HepG2 (cell line): ENCODE results near the gene DDAH2. TPM values are rescaled to one million over a fixed set of nuclear protein-coding genes. Genes with fewer than 3 reads are reported as not detected.

ENCODE experiments used
- ATAD3A ChIP-seq: sonication (generic); formaldehyde crosslinking; IDR thresholded peaks from 2 replicates; pipeline ENCODE4 v1.4.0; 2020; ENCODE audit warnings: missing genetic modification reagents
- HOXA5 ChIP-seq: sonication (generic); formaldehyde crosslinking; IDR thresholded peaks from 2 replicates; pipeline ENCODE4 v1.4.0; 2020; ENCODE audit warnings: missing genetic modification reagents
- MED13 ChIP-seq: sonication (generic); formaldehyde crosslinking; IDR thresholded peaks from 2 replicates; pipeline ENCODE4 v1.5.0; 2020; ENCODE audit warnings: missing genetic modification reagents
- MLLT10 ChIP-seq: sonication (generic); formaldehyde crosslinking; IDR thresholded peaks from 2 replicates; pipeline ENCODE4 v1.4.0; 2020; ENCODE audit warnings: missing genetic modification reagents
- NFATC3 ChIP-seq: sonication (generic); formaldehyde crosslinking; IDR thresholded peaks from 2 replicates; pipeline ENCODE4 v1.5.1; 2020; ENCODE audit warnings: mild to moderate bottlenecking, missing genetic modification reagents
- NFYC ChIP-seq: IDR thresholded peaks from 2 replicates; pipeline ENCODE4 v1.6.1; 2016; ENCODE audit warnings: missing genetic modification reagents, missing compliant biosample characterization
- PHF8 ChIP-seq: sonication (generic); formaldehyde crosslinking; IDR thresholded peaks from 2 replicates; pipeline ENCODE4 v1.5.0; 2020; ENCODE audit warnings: missing genetic modification reagents
- PRPF4 ChIP-seq: fragments of 200-400 bp; formaldehyde crosslinking; IDR thresholded peaks from 2 replicates; pipeline ENCODE4 v1.6.1; 2016; ENCODE audit warnings: low read length, low read depth; ENCODE audit not compliant: poor library complexity, severe bottlenecking
- TEAD2 ChIP-seq: sonication (generic); formaldehyde crosslinking; IDR thresholded peaks from 2 replicates; pipeline ENCODE4 v1.9.0; 2021; ENCODE audit warnings: missing genetic modification reagents
- XRCC5 ChIP-seq: fragments of 200-400 bp; formaldehyde crosslinking; optimal IDR thresholded peaks from 2 replicates; pipeline ENCODE3; 2017; ENCODE audit warnings: mild to moderate bottlenecking, low read length
- ZNF292 ChIP-seq: sonication (generic); formaldehyde crosslinking; IDR thresholded peaks from 2 replicates; pipeline ENCODE4 v1.8.1; 2022; ENCODE audit warnings: mild to moderate bottlenecking, low read depth, missing genetic modification reagents, borderline replicate concordance
- ZNF382 ChIP-seq: sonication (generic); formaldehyde crosslinking; IDR thresholded peaks from 2 replicates; pipeline ENCODE4 v1.5.0; 2020; ENCODE audit warnings: missing genetic modification reagents, mild to moderate bottlenecking, borderline replicate concordance
- ZNF484 ChIP-seq: sonication (generic); formaldehyde crosslinking; IDR thresholded peaks from 2 replicates; pipeline ENCODE4 v1.5.1; 2020; ENCODE audit warnings: mild to moderate bottlenecking, low read depth, missing genetic modification reagents, borderline replicate concordance
- ZNF549 ChIP-seq: sonication (generic); formaldehyde crosslinking; IDR thresholded peaks from 2 replicates; pipeline ENCODE4 v1.5.0; 2020; ENCODE audit warnings: missing genetic modification reagents
- ZNF746 ChIP-seq: sonication (generic); formaldehyde crosslinking; IDR thresholded peaks from 2 replicates; pipeline ENCODE4 v1.8.0; 2022; ENCODE audit warnings: mild to moderate bottlenecking, missing genetic modification reagents
- ZNF850 ChIP-seq: sonication (generic); formaldehyde crosslinking; conservative IDR thresholded peaks from 2 replicates; pipeline ENCODE4 v1.9.0; 2021; ENCODE audit warnings: mild to moderate bottlenecking, missing genetic modification reagents
- polyA plus RNA-seq, 8 experiments: library from polyadenylated mRNA; depleted of rRNA in 3 of 8; stranded (reverse) in 7 of 8; unstranded in 1 of 8; fragments of >200 nt; fragmentation: Illumina TruSeq in 4 of 8; extraction: Trizol in 4 of 8; gene quantifications; 2 replicates each; pipeline versions ENCODE4 v1.2.1 to v1.2.3, GENCODE V29; 2011 to 2016; ENCODE audit warnings: low read depth in 4 of 8, missing spikeins in 1 of 8, mixed read lengths in 1 of 8; ENCODE audit not compliant: insufficient read depth in 1 of 8
- total RNA-seq, 5 experiments: library from RNA; depleted of rRNA; stranded (reverse); fragments of >200 nt; fragmentation: Illumina TruSeq; extraction: Trizol; gene quantifications; 2 replicates each; pipeline ENCODE4 v1.2.3, GENCODE V29; 2016; ENCODE audit warnings: low read depth in 1 of 5
- TF ChIP-seq, protein P1 (sequence below): IDR thresholded peaks from 2 replicates; pipeline ENCODE4 v1.6.1; 2016; ENCODE audit warnings: missing biosample characterization, missing genetic modification reagents, low read depth
- TF ChIP-seq, protein P2 (sequence below): sonication (generic); formaldehyde crosslinking; IDR thresholded peaks from 2 replicates; pipeline ENCODE4 v1.8.1; 2023; ENCODE audit warnings: mild to moderate bottlenecking, inconsistent platforms, moderate library complexity, missing genetic modification reagents, borderline replicate concordance
- TF ChIP-seq, protein P3 (sequence below): sonication (generic); formaldehyde crosslinking; conservative IDR thresholded peaks from 2 replicates; pipeline ENCODE4 v1.4.0; 2020; ENCODE audit warnings: mild to moderate bottlenecking, missing genetic modification reagents, moderate library complexity
- TF ChIP-seq, protein P4 (sequence below): sonication (generic); formaldehyde crosslinking; IDR thresholded peaks from 2 replicates; pipeline ENCODE4 v1.8.0; 2022; ENCODE audit warnings: missing genetic modification reagents, mild to moderate bottlenecking, moderate library complexity, borderline replicate concordance
- TF ChIP-seq, protein P5 (sequence below): IDR thresholded peaks from 2 replicates; pipeline ENCODE4 v1.6.1; 2016; ENCODE audit warnings: missing genetic modification reagents, missing compliant biosample characterization

Gene DDAH2
- total and polyA plus RNA-seq, 2 of the 13 experiments (the other 11 are each of a cell fraction or from before 2014, with no cell fraction given) = 16.4 to 21.1 TPM

DNA sequence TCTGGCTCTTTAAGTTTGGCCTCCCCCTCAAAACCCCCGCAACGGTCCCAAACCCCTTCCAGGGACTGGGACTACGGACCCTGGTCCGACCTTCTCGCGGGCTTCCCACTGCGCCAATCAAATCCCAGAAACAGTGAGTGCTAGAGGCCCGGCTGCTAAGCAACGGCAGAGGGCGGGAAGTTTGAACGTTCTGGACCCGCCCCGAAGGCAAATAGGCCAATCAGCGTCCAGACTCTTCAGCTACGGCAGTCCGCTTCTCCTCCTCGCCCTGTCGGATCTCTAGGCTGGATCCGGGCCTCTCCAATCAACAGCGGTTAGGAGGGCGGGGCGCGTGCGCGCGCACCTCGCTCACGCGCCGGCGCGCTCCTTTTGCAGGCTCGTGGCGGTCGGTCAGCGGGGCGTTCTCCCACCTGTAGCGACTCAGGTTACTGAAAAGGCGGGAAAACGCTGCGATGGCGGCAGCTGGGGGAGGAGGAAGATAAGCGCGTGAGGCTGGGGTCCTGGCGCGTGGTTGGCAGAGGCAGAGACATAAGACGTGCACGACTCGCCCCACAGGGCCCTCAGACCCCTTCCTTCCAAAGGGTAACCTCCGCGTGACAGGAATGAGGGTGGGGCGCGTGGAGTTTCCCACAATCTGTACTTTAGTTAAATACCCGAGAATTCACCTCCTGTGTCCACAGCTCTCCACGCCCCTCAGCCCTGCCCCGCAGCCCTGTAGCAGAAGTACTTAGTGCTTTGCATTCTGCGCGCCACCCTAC lies 10.7 kb upstream of the DDAH2 start, which contains the start of gene MSH5 (continued):
- TF ChIP-seq ZNF850 = peak; percentile 81; the same call in 1 of the 2 replicates
- TF ChIP-seq ZNF746 (CRISPR knock-in tag) = peak; percentile 75
- TF ChIP-seq XRCC5 = peak; percentile 48
- 0 out of 2 replicates have a peak, but pooled peaks have one; percentile 48 for TF ChIP-seq HOXA5
- TF ChIP-seq, protein P1, sequence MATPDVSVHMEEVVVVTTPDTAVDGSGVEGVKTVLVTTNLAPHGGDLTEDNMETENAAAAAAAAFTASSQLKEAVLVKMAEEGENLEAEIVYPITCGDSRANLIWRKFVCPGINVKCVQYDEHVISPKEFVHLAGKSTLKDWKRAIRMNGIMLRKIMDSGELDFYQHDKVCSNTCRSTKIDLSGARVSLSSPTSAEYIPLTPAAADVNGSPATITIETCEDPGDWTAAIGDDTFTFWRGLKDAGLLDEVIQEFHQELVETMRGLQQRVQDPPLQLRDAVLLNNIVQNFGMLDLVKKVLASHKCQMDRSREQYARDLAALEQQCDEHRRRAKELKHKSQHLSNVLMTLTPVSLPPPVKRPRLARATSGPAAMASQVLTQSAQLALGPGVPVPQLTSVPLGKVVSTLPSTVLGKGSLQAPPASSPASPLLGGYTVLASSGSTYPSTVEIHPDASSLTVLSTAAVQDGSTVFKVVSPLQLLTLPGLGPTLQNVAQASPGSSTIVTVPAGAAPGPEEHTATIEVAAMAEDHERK (CRISPR knock-in tag) = no peak
- peak; percentile 90; the same call in 1 of the 2 replicates for TF ChIP-seq TEAD2 (CRISPR knock-in tag)
- peak; percentile 87; the same call in 1 of the 2 replicates for TF ChIP-seq ATAD3A (CRISPR knock-in tag)
- no peak; the same call in 1 of the 2 replicates for TF ChIP-seq ZNF292 (CRISPR knock-in tag)
- TF ChIP-seq PRPF4 = peak; percentile 88
- peak; percentile 76 for TF ChIP-seq PHF8 (CRISPR knock-in tag)
- TF ChIP-seq, protein P2, sequence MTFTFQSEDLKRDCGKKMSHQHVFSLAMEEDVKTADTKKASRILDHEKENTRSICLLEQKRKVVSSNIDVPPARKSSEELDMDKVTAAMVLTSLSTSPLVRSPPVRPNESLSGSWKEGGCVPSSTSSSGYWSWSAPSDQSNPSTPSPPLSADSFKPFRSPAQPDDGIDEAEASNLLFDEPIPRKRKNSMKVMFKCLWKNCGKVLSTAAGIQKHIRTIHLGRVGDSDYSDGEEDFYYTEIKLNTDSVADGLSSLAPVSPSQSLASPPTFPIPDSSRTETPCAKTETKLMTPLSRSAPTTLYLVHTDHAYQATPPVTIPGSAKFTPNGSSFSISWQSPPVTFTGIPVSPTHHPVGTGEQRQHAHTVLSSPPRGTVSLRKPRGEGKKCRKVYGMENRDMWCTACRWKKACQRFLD (CRISPR knock-in tag) = peak; percentile 97
- TF ChIP-seq, protein P3, sequence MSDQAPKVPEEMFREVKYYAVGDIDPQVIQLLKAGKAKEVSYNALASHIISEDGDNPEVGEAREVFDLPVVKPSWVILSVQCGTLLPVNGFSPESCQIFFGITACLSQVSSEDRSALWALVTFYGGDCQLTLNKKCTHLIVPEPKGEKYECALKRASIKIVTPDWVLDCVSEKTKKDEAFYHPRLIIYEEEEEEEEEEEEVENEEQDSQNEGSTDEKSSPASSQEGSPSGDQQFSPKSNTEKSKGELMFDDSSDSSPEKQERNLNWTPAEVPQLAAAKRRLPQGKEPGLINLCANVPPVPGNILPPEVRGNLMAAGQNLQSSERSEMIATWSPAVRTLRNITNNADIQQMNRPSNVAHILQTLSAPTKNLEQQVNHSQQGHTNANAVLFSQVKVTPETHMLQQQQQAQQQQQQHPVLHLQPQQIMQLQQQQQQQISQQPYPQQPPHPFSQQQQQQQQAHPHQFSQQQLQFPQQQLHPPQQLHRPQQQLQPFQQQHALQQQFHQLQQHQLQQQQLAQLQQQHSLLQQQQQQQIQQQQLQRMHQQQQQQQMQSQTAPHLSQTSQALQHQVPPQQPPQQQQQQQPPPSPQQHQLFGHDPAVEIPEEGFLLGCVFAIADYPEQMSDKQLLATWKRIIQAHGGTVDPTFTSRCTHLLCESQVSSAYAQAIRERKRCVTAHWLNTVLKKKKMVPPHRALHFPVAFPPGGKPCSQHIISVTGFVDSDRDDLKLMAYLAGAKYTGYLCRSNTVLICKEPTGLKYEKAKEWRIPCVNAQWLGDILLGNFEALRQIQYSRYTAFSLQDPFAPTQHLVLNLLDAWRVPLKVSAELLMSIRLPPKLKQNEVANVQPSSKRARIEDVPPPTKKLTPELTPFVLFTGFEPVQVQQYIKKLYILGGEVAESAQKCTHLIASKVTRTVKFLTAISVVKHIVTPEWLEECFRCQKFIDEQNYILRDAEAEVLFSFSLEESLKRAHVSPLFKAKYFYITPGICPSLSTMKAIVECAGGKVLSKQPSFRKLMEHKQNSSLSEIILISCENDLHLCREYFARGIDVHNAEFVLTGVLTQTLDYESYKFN (CRISPR knock-in tag) = peak; percentile 95
- TF ChIP-seq NFATC3 (CRISPR knock-in tag) = peak; percentile 90
- TF ChIP-seq ZNF382 (CRISPR knock-in tag) = no peak
- TF ChIP-seq NFYC = peak; percentile 98
- TF ChIP-seq ZNF484 (CRISPR knock-in tag) = peak; percentile 90; the same call in 1 of the 2 replicates
- TF ChIP-seq MLLT10 (CRISPR knock-in tag) = no peak
- TF ChIP-seq, protein P4, sequence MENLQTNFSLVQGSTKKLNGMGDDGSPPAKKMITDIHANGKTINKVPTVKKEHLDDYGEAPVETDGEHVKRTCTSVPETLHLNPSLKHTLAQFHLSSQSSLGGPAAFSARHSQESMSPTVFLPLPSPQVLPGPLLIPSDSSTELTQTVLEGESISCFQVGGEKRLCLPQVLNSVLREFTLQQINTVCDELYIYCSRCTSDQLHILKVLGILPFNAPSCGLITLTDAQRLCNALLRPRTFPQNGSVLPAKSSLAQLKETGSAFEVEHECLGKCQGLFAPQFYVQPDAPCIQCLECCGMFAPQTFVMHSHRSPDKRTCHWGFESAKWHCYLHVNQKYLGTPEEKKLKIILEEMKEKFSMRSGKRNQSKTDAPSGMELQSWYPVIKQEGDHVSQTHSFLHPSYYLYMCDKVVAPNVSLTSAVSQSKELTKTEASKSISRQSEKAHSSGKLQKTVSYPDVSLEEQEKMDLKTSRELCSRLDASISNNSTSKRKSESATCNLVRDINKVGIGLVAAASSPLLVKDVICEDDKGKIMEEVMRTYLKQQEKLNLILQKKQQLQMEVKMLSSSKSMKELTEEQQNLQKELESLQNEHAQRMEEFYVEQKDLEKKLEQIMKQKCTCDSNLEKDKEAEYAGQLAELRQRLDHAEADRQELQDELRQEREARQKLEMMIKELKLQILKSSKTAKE (CRISPR knock-in tag) = peak; percentile 73
- TF ChIP-seq ZNF549 (CRISPR knock-in tag) = no peak
- TF ChIP-seq, protein P5, sequence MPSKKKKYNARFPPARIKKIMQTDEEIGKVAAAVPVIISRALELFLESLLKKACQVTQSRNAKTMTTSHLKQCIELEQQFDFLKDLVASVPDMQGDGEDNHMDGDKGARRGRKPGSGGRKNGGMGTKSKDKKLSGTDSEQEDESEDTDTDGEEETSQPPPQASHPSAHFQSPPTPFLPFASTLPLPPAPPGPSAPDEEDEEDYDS (CRISPR knock-in tag) = peak; percentile 60
- TF ChIP-seq MED13 (CRISPR knock-in tag) = peak; percentile 92
